H1 (cell line): Measurements from ENCODE around the gene ABHD12. TPM values are rescaled to one million over a fixed set of nuclear protein-coding genes. Genes with fewer than 3 reads are reported as not detected.
"Not testable (repeated sequence)": the region's sequence is repeated elsewhere in the genome, so short reads cannot be mapped to it uniquely, and the experiment has no call there.

Experiments
- CTCF ChIA-PET: fragments of 300-600 bp; sonication (Branson Sonifier 250); formaldehyde crosslinking; loops from one replicate; lab custom pipeline; 2021; ENCODE audit not compliant: partially characterized antibody; lab: Charles Lee
- POLR2A ChIA-PET: fragments of 300-600 bp; sonication (Branson Sonifier 250); formaldehyde crosslinking; loops from one replicate; lab custom pipeline; 2021; ENCODE audit warnings: inconsistent platforms; ENCODE audit not compliant: partially characterized antibody; lab: Charles Lee
- DNase-seq, 2 experiments: peaks; one replicate each; pipeline versions ENCODE4 v3.0.0 to v3.0.0-alpha.2; 2010 to 2022; ENCODE audit warnings: low spot score in 2 of 2, low read depth in 1 of 2, mixed read lengths in 1 of 2
- FAIRE-seq: peaks from 2 replicates; lab custom pipeline; 2011; peaks lifted over from hg19 to GRCh38; lab: Jason Lieb, UNC
- H2AFZ ChIP-seq: 2 replicates; pipeline ENCODE4 v1.8.1; 2012; ENCODE audit warnings: low read length, inconsistent platforms
- H2AK5ac ChIP-seq: 2 replicates; pipeline ENCODE4 v1.6.1; 2013; ENCODE audit warnings: low read depth, low read length
- H2BK120ac ChIP-seq: replicated peaks from 2 replicates; pipeline ENCODE3; 2013; ENCODE audit warnings: low read depth, low read length, inconsistent platforms
- H2BK12ac ChIP-seq: 2 replicates; pipeline ENCODE4 v1.6.1; 2013; ENCODE audit warnings: low read depth, low read length
- H2BK15ac ChIP-seq: 2 replicates; pipeline ENCODE4 v1.6.1; 2013; ENCODE audit warnings: low read length
- H2BK20ac ChIP-seq: 2 replicates; pipeline ENCODE4 v1.6.1; 2013; ENCODE audit warnings: low read length
- H2BK5ac ChIP-seq: 2 replicates; pipeline ENCODE4 v1.6.1; 2013; ENCODE audit warnings: low read depth, low read length
- H3K14ac ChIP-seq: 2 replicates; pipeline ENCODE4 v1.6.1; 2013; ENCODE audit warnings: inconsistent platforms; ENCODE audit not compliant: insufficient read length
- H3K18ac ChIP-seq: 2 replicates; pipeline ENCODE4 v1.6.1; 2013; ENCODE audit warnings: low read length; ENCODE audit errors: extremely low read depth
- H3K23ac ChIP-seq: 2 replicates; pipeline ENCODE4 v1.6.1; 2013; ENCODE audit warnings: inconsistent platforms; ENCODE audit not compliant: insufficient read length
- H3K23me2 ChIP-seq: 2 replicates; pipeline ENCODE4 v1.6.1; 2013; ENCODE audit warnings: low read depth, low read length
- H3K27ac ChIP-seq: 2 replicates; pipeline ENCODE4 v1.6.1; 2011; ENCODE audit warnings: low read depth, low read length, inconsistent platforms
- H3K27me3 ChIP-seq, 4 experiments: replicated peaks in 1 of 4; 1 replicate in 1 of 4; 2 replicates in 3 of 4; pipeline versions ENCODE4 v1.6.1 to v1.8.1; 2011 to 2013; ENCODE audit warnings: low read length in 3 of 4, mild to moderate bottlenecking in 3 of 4, inconsistent platforms in 2 of 4, mixed read lengths in 2 of 4, moderate library complexity in 1 of 4; ENCODE audit not compliant: control insufficient read depth in 3 of 4, insufficient read depth in 3 of 4; ENCODE audit errors: extremely low read depth in 1 of 4
- H3K36me3 ChIP-seq, 4 experiments: 2 replicates each; pipeline versions ENCODE4 v1.6.1 to v1.8.1; 2011 to 2013; ENCODE audit warnings: mild to moderate bottlenecking in 4 of 4, low read length in 3 of 4, moderate library complexity in 2 of 4, control low read depth in 1 of 4, inconsistent platforms in 1 of 4; ENCODE audit not compliant: insufficient read depth in 4 of 4, control insufficient read depth in 2 of 4
- H3K4ac ChIP-seq: replicated peaks from 2 replicates; pipeline ENCODE3; 2013; ENCODE audit warnings: low read length, low read depth, mixed read lengths, inconsistent platforms; ENCODE audit not compliant: insufficient read length
- H3K4me1 ChIP-seq, 4 experiments: replicated peaks in 1 of 4; 1 replicate in 1 of 4; 2 replicates in 3 of 4; pipeline versions ENCODE4 v1.6.1 to v1.8.1; 2011 to 2013; ENCODE audit warnings: low read length in 3 of 4, inconsistent platforms in 2 of 4, mixed read lengths in 1 of 4; ENCODE audit not compliant: insufficient read depth in 4 of 4, control insufficient read depth in 3 of 4
- H3K4me2 ChIP-seq, 2 experiments: 2 replicates each; pipeline versions ENCODE4 v1.6.1 to v1.8.1; 2011 to 2013; ENCODE audit warnings: low read depth in 2 of 2, low read length in 2 of 2, control low read depth in 1 of 2, inconsistent platforms in 1 of 2, mild to moderate bottlenecking in 1 of 2; ENCODE audit not compliant: insufficient read depth in 1 of 2
- H3K4me3 ChIP-seq, 4 experiments: fragments of 200-600, 300-600 bp in 1 of 4; sonication (generic), shearing (Covaris generic), sonication (Bioruptor Twin) in 1 of 4; 2 replicates each; pipeline versions ENCODE4 v1.5.1 to v1.8.1; 2011 to 2016; ENCODE audit warnings: low read length in 4 of 4, low read depth in 3 of 4, control low read depth in 2 of 4, inconsistent platforms in 2 of 4, mild to moderate bottlenecking in 2 of 4, mixed read lengths in 1 of 4, moderate library complexity in 1 of 4; ENCODE audit not compliant: insufficient read depth in 2 of 4; ENCODE audit errors: extremely low read depth in 1 of 4
- H3K56ac ChIP-seq: replicated peaks from 2 replicates; pipeline ENCODE3; 2013; ENCODE audit warnings: low read depth, mild to moderate bottlenecking, mixed read lengths, low read length, inconsistent platforms; ENCODE audit not compliant: insufficient read length
- H3K79me1 ChIP-seq: 2 replicates; pipeline ENCODE4 v1.6.1; 2013; ENCODE audit warnings: low read depth, low read length, control low read depth
- H3K79me2 ChIP-seq, 2 experiments: 2 replicates each; pipeline versions ENCODE4 v1.6.1 to v1.8.1; 2012 to 2013; ENCODE audit warnings: low read length in 2 of 2, mild to moderate bottlenecking in 2 of 2, inconsistent platforms in 1 of 2; ENCODE audit not compliant: insufficient read depth in 2 of 2, control insufficient read depth in 1 of 2
- H3K9ac ChIP-seq, 4 experiments: replicated peaks in 1 of 4; 1 replicate in 1 of 4; 2 replicates in 3 of 4; pipeline versions ENCODE4 v1.6.1 to v1.8.1; 2011 to 2013; ENCODE audit warnings: low read depth in 3 of 4, low read length in 3 of 4, control low read depth in 2 of 4, mild to moderate bottlenecking in 2 of 4, moderate library complexity in 2 of 4, inconsistent platforms in 1 of 4; ENCODE audit errors: extremely low read depth in 1 of 4
- H3K9me3 ChIP-seq, 2 experiments: 2 replicates each; pipeline versions ENCODE4 v1.6.1 to v1.8.1; 2012 to 2013; ENCODE audit warnings: mild to moderate bottlenecking in 2 of 2, moderate library complexity in 2 of 2, control low read depth in 1 of 2, inconsistent platforms in 1 of 2, low read depth in 1 of 2, low read length in 1 of 2, mixed read lengths in 1 of 2; ENCODE audit not compliant: insufficient read depth in 2 of 2
- H4K20me1 ChIP-seq, 2 experiments: replicated peaks in 1 of 2; 2 replicates each; pipeline versions ENCODE3 to v1.8.1; 2011 to 2013; ENCODE audit warnings: inconsistent platforms in 2 of 2, low read length in 2 of 2, mild to moderate bottlenecking in 1 of 2; ENCODE audit not compliant: insufficient read depth in 2 of 2, control insufficient read depth in 1 of 2
- H4K5ac ChIP-seq: 2 replicates; pipeline ENCODE4 v1.6.1; 2013; ENCODE audit warnings: low read length, low read depth, mixed read lengths, inconsistent platforms; ENCODE audit not compliant: insufficient read length
- H4K8ac ChIP-seq: 2 replicates; pipeline ENCODE4 v1.8.0; 2013; ENCODE audit warnings: mild to moderate bottlenecking, moderate library complexity, low read length, inconsistent platforms; ENCODE audit not compliant: insufficient read depth; ENCODE audit errors: extremely low read depth
- H4K91ac ChIP-seq: replicated peaks from 2 replicates; pipeline ENCODE3; 2013; ENCODE audit warnings: low read length, mixed read lengths, inconsistent platforms; ENCODE audit not compliant: insufficient read length
- WGBS, 2 experiments: shearing (Covaris generic) in 1 of 2; methylation state at CpG; one replicate each; pipeline versions ENCODE4 v1.1.6 to v1.1.7; 2013 to 2015; ENCODE audit warnings: low lambda C conversion rate in 2 of 2, mixed read lengths in 2 of 2, inconsistent platforms in 1 of 2, low coverage in 1 of 2, missing lambda C conversion rate in 1 of 2; ENCODE audit not compliant: insufficient replicate concordance in 2 of 2, insufficient coverage in 1 of 2, insufficient read length in 1 of 2; ENCODE audit errors: extremely low coverage in 1 of 2, missing lambda C conversion rate in 1 of 2; 5-methylcytosine and 5-hydroxymethylcytosine counted together
- polyA plus RNA-seq, 7 experiments: library from polyadenylated mRNA; depleted of rRNA in 3 of 7; stranded (reverse) in 5 of 7; unstranded in 2 of 7; fragments of >200 nt in 5 of 7; fragments of 200-250 nt in 2 of 7; gene quantifications; 1 replicate in 5 of 7; 2 replicates in 1 of 7; 4 replicates in 1 of 7; pipeline versions ENCODE4 v1.2.1 to v1.2.3, GENCODE V29; 2011 to 2013; ENCODE audit warnings: missing spikeins in 2 of 7, mixed read lengths in 2 of 7
- total RNA-seq: library from RNA; stranded (reverse); fragmentation: NEBNext Ultra II Directional; extraction: Animal tissue kit (Norgen Biotek cat#: 25700); gene quantifications from 2 replicates; pipeline ENCODE4 v1.2.1, GENCODE V29; 2021

ABHD12 gene
- total and polyA plus RNA-seq, 2 of the 8 experiments (the other 6 are each of a cell fraction or from before 2014, with no cell fraction given), result 31.3 to 59.5 TPM

- POLR2A ChIA-PET, result interaction anchor here (0.6 kb wide), 1 partner anchor 74 kb away, joined by 3 read pairs; no protein-coding TSS in a partner anchor
- not testable (repeated sequence) for H4K91ac ChIP-seq, H4K20me1 ChIP-seq, H3K56ac ChIP-seq, H2AFZ ChIP-seq, H3K9me3 ChIP-seq, H3K4me1 ChIP-seq, H4K8ac ChIP-seq, H4K5ac ChIP-seq, H3K9ac ChIP-seq, H2BK120ac ChIP-seq, H3K27me3 ChIP-seq, H3K23ac ChIP-seq, H3K79me1 ChIP-seq, H3K79me2 ChIP-seq, H2BK5ac ChIP-seq, H3K4me3 ChIP-seq, H2BK20ac ChIP-seq, H2BK15ac ChIP-seq, H3K4me2 ChIP-seq, H2AK5ac ChIP-seq, H3K23me2 ChIP-seq, FAIRE-seq, H3K14ac ChIP-seq, H2BK12ac ChIP-seq, DNase-seq, H3K4ac ChIP-seq, H3K18ac ChIP-seq, H3K27ac ChIP-seq, H3K36me3 ChIP-seq
- 100% methylated on average over 3 of the region's 33 CpGs; no CpG with 5 or more reads in 1 of the 2 experiments for WGBS, 2 experiments
- CTCF ChIA-PET, result interaction anchor here (2.2 kb wide), 1 partner anchor 86 kb away, joined by 16 read pairs; no protein-coding TSS in a partner anchor
Observed at GRCh38 chr20:25312716-25313115, 77.9 kb downstream of the ABHD12 start.
